Vagina (tissue), 2 donors: ENCODE results near the gene RHO. TPM values are rescaled to one million over a fixed set of nuclear protein-coding genes. Genes with fewer than 3 reads are reported as not detected.

ENCODE experiments used
- DNase-seq, 2 donors: peaks; one replicate each; pipeline ENCODE4 v3.0.0-alpha.2; 2017; ENCODE audit errors: extremely low spot score in 2 of 2
- H3K27ac ChIP-seq: fragments of 200-600 bp; sonication (generic); one replicate; pipeline ENCODE4 v1.5.1; 2019
- H3K27me3 ChIP-seq: fragments of 200-600 bp; sonication (generic); one replicate; pipeline ENCODE4 v1.5.1; 2019
- H3K36me3 ChIP-seq, 2 donors: fragments of 200-600 bp; sonication (generic); one replicate each; pipeline ENCODE4 v1.5.1; 2017 to 2019
- H3K4me1 ChIP-seq: fragments of 200-600 bp; sonication (generic); one replicate; pipeline ENCODE4 v1.5.1; 2019
- H3K4me3 ChIP-seq, 2 donors: fragments of 200-600 bp; sonication (generic); 1 replicate in 1 of 2; 2 replicates in 1 of 2; pipeline ENCODE4 v1.5.1; 2016 to 2019
- H3K9me3 ChIP-seq: fragments of 200-600 bp; sonication (generic); one replicate; pipeline ENCODE4 v1.5.1; 2019
- CTCF ChIP-seq, 3 experiments: fragments of 450-650 bp in 2 of 3; fragments of 200-600 bp in 1 of 3; sonication (generic) in 1 of 3; IDR thresholded peaks; one replicate each; pipeline ENCODE4 v1.5.1; 2017 to 2019; ENCODE audit warnings: antibody characterized with exemption in 3 of 3, mild to moderate bottlenecking in 2 of 3, moderate library complexity in 2 of 3
- POLR2A ChIP-seq, 2 donors: fragments of 450-650 bp; IDR thresholded peaks; one replicate each; pipeline ENCODE4 v1.6.1; 2017; ENCODE audit warnings: antibody characterized with exemption in 2 of 2, mild to moderate bottlenecking in 2 of 2, moderate library complexity in 2 of 2
- POLR2AphosphoS5 ChIP-seq, 2 donors: sonication (generic); formaldehyde crosslinking; IDR thresholded peaks; one replicate each; pipeline ENCODE4 v1.9.0; 2017; ENCODE audit warnings: antibody characterized with exemption in 2 of 2, mild to moderate bottlenecking in 2 of 2, low read depth in 1 of 2; ENCODE audit not compliant: insufficient read depth in 1 of 2
- intact Hi-C: fragments of 100-400 bp; cut with DNase I; formaldehyde crosslinking; loops from one replicate; pipeline ENCODE4 v1.15.1; 2023
- total RNA-seq: library from RNA; depleted of rRNA; stranded (reverse); fragments of >200 nt; gene quantifications from one replicate; pipeline ENCODE4 v1.2.3, GENCODE V29; 2016

Gene RHO
- total RNA-seq, 1 donor from 2014 or later, result not detected

- TF ChIP-seq POLR2AphosphoS5 (IDR thresholded peaks at IDR 0.05; ENCODE audit: insufficient read depth in 1 of 2, low read depth in 1 of 2) (no peak), CTCF (IDR thresholded peaks at IDR 0.05) (no peak), POLR2A (IDR thresholded peaks at IDR 0.05) (no peak)
- H3K36me3 ChIP-seq, result no peaks in the 10 kb centered on the region
- no peaks in the 10 kb centered on the region for H3K4me1 ChIP-seq
- no peak for DNase-seq
- H3K27me3 ChIP-seq, result no peaks in the 10 kb centered on the region
- H3K9me3 ChIP-seq, result no peaks in the 10 kb centered on the region
- H3K27ac ChIP-seq, result no peak overlapping the region
- no peak overlapping the region for H3K4me3 ChIP-seq
- intact Hi-C loops, result no loop called here
Observed at GRCh38 chr3:129530821-129531220, 2.4 kb downstream of the RHO start.

- no peak for DNase-seq
- Histone ChIP-seq H3K36me3 (no peaks in the 10 kb centered on the region), H3K4me1 (no peaks in the 10 kb centered on the region), H3K27ac (no peak overlapping the region), H3K27me3 (no peaks in the 10 kb centered on the region), H3K9me3 (no peaks in the 10 kb centered on the region), H3K4me3 (no peak overlapping the region)
- no peak for TF ChIP-seq CTCF (IDR thresholded peaks at IDR 0.05)
- no peak for TF ChIP-seq POLR2AphosphoS5 (IDR thresholded peaks at IDR 0.05; ENCODE audit: insufficient read depth in 1 of 2, low read depth in 1 of 2)
- no peak for TF ChIP-seq POLR2A (IDR thresholded peaks at IDR 0.05)
- intact Hi-C loops, result no loop called here
Observed at GRCh38 chr3:129531699-129532098, 3.3 kb downstream of the RHO start.

GRCh38 chr3:129532261-129532660 is 3.8 kb downstream of the RHO start:
- Histone ChIP-seq H3K4me3 (no peak overlapping the region), H3K27me3 (no peaks in the 10 kb centered on the region), H3K36me3 (no peaks in the 10 kb centered on the region), H3K4me1 (no peaks in the 10 kb centered on the region), H3K9me3 (no peaks in the 10 kb centered on the region), H3K27ac (no peak overlapping the region)
- no peak for DNase-seq
- TF ChIP-seq CTCF (IDR thresholded peaks at IDR 0.05), result no peak
- TF ChIP-seq POLR2A (IDR thresholded peaks at IDR 0.05), result no peak
- TF ChIP-seq POLR2AphosphoS5 (IDR thresholded peaks at IDR 0.05; ENCODE audit: insufficient read depth in 1 of 2, low read depth in 1 of 2), result no peak
- intact Hi-C loops, result no loop called here

- Histone ChIP-seq H3K27me3 (no peaks in the 10 kb centered on the region), H3K9me3 (no peaks in the 10 kb centered on the region), H3K27ac (no peak overlapping the region), H3K4me3 (no peak overlapping the region), H3K4me1 (no peaks in the 10 kb centered on the region), H3K36me3 (no peaks in the 10 kb centered on the region)
- TF ChIP-seq POLR2A (IDR thresholded peaks at IDR 0.05) (no peak), CTCF (IDR thresholded peaks at IDR 0.05) (no peak), POLR2AphosphoS5 (IDR thresholded peaks at IDR 0.05; ENCODE audit: insufficient read depth in 1 of 2, low read depth in 1 of 2) (no peak)
- intact Hi-C loops, result no loop called here
- DNase-seq, result no peak
Observed at GRCh38 chr3:129533406-129533805, 5.0 kb downstream of the RHO start.

GRCh38 chr3:129534428-129535027 is 6.1 kb downstream of the RHO start:
- H3K27ac ChIP-seq, result no peak overlapping the region
- intact Hi-C loops, result no loop called here

More at GRCh38 chr3:129534428-129535027, 6.1 kb downstream of the RHO start:
- Histone ChIP-seq H3K9me3 (no peaks in the 10 kb centered on the region), H3K4me1 (no peaks in the 10 kb centered on the region), H3K27me3 (no peaks in the 10 kb centered on the region), H3K4me3 (no peak overlapping the region), H3K36me3 (no peaks in the 10 kb centered on the region)
- TF ChIP-seq POLR2A (IDR thresholded peaks at IDR 0.05) (no peak), CTCF (IDR thresholded peaks at IDR 0.05) (no peak), POLR2AphosphoS5 (IDR thresholded peaks at IDR 0.05; ENCODE audit: insufficient read depth in 1 of 2, low read depth in 1 of 2) (no peak)
- no peak for DNase-seq
